ENCODE data around the gene BRSK2. TPM values are rescaled to one million over a fixed set of nuclear protein-coding genes. Genes with fewer than 3 reads are reported as not detected.

BRSK2 gene
- total RNA-seq, 1 donor from 2014 or later: 0.75 TPM

DNA sequence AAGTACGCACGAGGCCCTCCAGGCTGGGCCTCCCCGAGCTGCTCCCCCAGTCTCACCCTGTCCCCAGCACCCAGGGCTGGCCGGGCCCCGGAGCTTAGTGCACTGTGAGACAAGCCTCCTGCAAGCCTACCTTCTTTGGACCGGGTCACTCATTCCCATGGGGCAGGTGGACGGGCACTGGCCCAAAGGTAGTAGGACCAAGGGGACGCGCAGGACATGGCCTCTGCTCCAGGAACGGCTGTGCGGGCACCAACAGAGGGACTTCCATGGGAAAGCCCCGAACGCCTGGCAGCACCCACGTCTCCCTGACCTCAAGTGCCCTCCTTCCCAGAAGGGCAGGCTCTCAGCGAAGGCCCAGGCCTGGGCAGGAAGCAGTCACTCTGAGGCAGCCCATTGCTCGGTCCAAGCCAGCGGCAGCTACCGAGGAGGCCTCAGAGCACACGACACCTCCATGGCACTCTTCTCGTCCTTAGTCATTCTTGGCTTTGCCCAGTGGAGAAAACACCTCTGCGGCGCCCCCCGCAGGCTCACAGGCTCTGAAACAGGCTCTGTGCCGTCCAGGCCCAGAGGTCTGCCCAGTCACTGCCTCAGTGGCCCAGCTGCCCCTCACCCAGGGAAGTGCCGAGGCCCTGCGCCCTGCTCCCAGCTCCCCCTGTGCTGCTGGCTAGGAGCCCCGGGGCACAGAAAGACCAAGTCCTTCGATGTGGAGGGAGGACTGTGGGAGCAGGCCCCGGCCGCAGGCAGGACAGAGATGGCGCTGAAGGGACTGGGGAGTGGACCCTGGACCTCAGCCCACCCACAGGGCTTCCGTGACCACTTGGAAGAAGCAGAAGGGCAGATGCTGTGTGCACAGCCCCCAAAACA, 93.1 kb downstream of the BRSK2 start:
- Histone ChIP-seq H3K27me3 (ENCODE audit: control insufficient read depth, insufficient read depth, low read length) (no peaks in the 10 kb centered on the region), H3K4me3 (ENCODE audit: low read depth, low read length) (no peak overlapping the region), H3K36me3 (ENCODE audit: control insufficient read depth, insufficient read depth, low read length) (peaks cover 4% of the 10 kb centered on the region)
- no peak for TF ChIP-seq CTCF (IDR thresholded peaks at IDR 0.05; ENCODE audit: insufficient read depth, low read length, poor library complexity, severe bottlenecking)
- DNase-seq (ENCODE audit: low read depth): no peak

DNA sequence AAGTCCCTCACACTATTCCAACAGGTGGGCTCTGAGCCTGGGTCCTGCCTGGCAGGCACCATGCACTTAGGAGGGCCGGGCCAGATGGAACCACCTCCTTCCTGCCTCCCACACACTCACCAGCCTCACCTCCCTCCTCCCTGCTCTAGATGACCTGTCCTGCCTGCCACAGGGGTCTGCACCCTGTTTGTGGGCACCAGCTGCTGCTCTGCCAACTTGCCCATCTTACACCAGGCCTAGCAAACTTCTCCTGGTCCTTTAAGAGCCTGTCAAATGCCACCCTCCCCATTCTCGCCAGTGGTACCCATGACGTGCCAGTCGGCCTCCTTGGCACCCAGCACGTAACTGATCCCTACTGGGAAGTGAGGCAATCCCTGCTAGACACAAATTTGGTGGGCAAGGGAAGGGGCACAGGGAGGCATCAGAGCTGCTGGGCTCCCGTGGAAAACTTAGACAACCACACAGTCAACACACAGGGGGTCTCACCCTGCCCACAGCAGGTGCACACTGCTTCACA, 93.8 kb downstream of the BRSK2 start:
- no peaks in the 10 kb centered on the region for H3K27me3 ChIP-seq (ENCODE audit: control insufficient read depth, insufficient read depth, low read length)
- no peak overlapping the region for H3K4me3 ChIP-seq (ENCODE audit: low read depth, low read length)
- TF ChIP-seq CTCF (IDR thresholded peaks at IDR 0.05; ENCODE audit: insufficient read depth, low read length, poor library complexity, severe bottlenecking): no peak

DNA sequence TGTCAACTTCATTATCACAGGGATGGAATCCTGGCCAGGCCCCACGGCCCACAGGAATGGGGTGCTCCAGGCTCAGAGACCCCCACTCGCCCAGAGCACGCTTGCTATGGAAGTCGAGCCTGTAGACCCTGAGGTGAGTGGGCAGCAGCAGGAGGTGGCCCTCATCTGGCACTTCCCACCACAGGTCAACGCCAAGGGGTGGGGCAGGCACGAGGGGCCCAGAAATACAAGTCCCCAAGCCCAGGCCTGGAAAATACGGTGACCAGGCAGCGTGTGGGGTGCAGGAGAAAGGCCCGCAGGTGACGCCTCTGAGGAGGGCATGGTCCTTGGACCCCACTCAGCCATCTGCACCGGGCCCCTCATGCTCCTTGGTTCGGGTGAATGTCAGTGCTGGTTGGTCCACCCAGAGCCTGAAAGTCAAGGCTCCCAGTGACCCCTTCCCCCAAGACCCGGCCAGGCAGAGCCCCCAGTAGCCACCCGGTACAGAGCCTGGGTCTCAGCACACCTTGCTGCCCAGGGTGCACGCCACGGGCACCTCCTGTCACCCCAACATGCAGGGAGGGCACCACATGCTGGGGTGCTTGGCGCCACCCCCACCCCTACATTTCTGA, 94.4 kb downstream of the BRSK2 start:
- H3K36me3 ChIP-seq (ENCODE audit: control insufficient read depth, insufficient read depth, low read length): peaks cover 4% of the 10 kb centered on the region
- no peak for TF ChIP-seq CTCF (IDR thresholded peaks at IDR 0.05; ENCODE audit: insufficient read depth, low read length, poor library complexity, severe bottlenecking)
- H3K27me3 ChIP-seq (ENCODE audit: control insufficient read depth, insufficient read depth, low read length): no peaks in the 10 kb centered on the region
- no peak overlapping the region for H3K4me3 ChIP-seq (ENCODE audit: low read depth, low read length)
- no peak for DNase-seq (ENCODE audit: low read depth)

More for the DNA sequence above, 93.8 kb downstream of the BRSK2 start:
- no peak for DNase-seq (ENCODE audit: low read depth)
- peaks cover 4% of the 10 kb centered on the region for H3K36me3 ChIP-seq (ENCODE audit: control insufficient read depth, insufficient read depth, low read length)

DNA sequence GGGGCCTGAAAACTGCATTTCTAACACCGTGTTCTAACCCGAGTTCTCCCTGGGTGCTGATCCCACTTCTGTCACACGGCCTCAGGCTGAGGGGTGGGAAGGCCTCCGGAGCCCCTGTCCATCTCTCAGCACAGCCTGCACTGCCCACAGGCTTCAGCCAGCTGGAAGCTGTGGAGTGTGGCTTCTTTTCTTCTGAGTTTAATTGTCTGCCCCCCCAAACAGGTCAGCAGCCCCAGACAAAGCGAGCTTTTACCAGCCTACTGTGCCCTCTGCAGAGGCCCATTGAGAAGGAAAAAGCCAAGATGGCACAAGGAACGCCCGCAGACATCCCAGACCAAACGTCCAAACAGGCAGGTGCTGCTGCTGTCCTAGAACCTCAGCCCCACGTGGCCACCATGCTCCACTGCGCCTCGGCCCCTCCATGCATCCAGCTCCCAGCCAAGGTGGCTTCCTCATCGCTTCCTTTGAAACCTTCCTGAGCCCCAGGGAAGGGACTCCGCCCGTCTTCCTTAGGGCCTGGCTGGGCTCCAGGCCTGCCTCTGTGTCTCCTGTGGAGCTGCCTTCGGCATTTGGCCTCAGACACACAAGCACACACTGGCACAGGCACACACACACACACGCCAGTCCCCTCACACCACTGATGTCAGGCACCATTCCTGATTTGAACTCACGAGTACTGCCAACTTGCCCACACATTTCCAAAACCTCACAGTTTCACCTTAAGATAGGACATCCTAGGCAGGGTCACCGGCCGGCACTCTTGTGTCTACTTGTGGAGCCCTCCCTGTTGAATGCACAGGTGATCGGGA, 95.2 kb downstream of the BRSK2 start:
- DNase-seq (ENCODE audit: low read depth): no peak

DNA sequence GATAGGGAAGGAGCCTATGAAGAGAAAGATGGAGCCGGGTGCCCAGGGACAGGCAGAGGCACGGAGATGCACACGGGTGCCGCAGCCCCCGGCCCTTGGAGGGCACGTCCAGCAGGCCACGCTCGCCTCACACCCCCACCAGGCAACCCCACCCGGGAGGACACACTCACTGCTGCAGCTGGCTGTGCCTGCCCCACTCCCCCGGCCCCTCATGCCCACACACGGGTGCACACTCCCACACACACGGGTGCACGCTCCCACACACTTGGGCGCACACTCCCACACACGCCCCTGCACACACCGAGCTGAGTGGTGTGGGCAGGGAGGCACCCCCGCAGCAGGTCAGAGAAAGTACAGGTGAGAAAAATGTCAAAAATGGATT, 95.8 kb downstream of the BRSK2 start:
- Histone ChIP-seq H3K4me3 (ENCODE audit: low read depth, low read length) (no peak overlapping the region), H3K36me3 (ENCODE audit: control insufficient read depth, insufficient read depth, low read length) (no peaks in the 10 kb centered on the region), H3K27me3 (ENCODE audit: control insufficient read depth, insufficient read depth, low read length) (no peaks in the 10 kb centered on the region)
- TF ChIP-seq CTCF (IDR thresholded peaks at IDR 0.05; ENCODE audit: insufficient read depth, low read length, poor library complexity, severe bottlenecking): no peak
- DNase-seq (ENCODE audit: low read depth): no peak

More for the DNA sequence above, 95.2 kb downstream of the BRSK2 start:
- H3K4me3 ChIP-seq (ENCODE audit: low read depth, low read length): no peak overlapping the region
- H3K36me3 ChIP-seq (ENCODE audit: control insufficient read depth, insufficient read depth, low read length): peaks cover under 1% of the 10 kb centered on the region
- H3K27me3 ChIP-seq (ENCODE audit: control insufficient read depth, insufficient read depth, low read length): no peaks in the 10 kb centered on the region
- TF ChIP-seq CTCF (IDR thresholded peaks at IDR 0.05; ENCODE audit: insufficient read depth, low read length, poor library complexity, severe bottlenecking): no peak
